GM18870 (cell line): ENCODE results near the gene PPEF1.
"Not testable (repeated sequence)": the region's sequence is repeated elsewhere in the genome, so short reads cannot be mapped to it uniquely, and the experiment has no call there.

Experiments used
- ATAC-seq: cut with Tn5 transposase; IDR thresholded peaks from one replicate; pipeline ENCODE4 v1.9.1; 2021; ENCODE audit warnings: moderate library complexity; ENCODE audit not compliant: unreplicated experiment

Gene PPEF1

GRCh38 chrX:18701621-18702361 lies 5.7 kb upstream of the PPEF1 start:
- ATAC-seq, result no peak

DNA sequence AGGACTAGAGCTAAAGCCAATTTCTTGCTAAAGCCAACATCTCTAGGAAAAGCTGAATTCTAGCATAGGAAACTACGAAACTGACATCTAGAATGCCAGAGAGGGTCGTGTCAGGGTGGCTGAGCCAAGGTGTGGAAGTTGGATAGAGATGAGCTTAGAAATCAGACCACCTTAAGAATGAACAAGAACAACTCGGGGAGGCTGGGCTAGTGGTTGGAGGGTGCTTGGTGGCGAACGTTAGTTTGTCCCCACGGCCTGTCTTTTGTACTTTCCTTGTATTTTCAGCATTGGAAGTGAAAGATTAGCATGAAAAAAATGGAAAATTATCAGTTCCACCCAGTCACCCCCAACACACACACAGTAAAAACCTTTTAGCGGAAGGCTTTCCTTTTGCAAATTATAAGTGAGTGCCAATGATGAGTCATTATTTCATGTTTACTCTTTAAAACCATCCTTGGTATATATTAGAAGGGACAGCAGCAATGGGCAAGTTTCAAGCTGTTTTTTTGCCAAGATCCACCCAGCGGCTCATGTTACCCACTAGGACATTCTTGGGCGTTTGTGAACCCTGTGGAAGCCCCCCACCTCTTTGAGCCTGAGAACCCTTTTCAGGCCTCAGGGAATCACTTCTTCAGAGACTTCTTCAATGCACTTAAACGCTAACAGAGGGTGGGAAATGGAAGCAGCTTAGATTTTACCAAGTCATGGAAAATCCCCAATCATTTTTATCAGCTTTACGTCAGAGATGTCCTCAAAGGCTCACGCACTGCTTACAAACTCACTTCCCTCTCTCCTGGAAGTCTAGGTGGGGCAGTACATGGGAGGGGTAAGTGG lies 4.9 kb upstream of the PPEF1 start:
- ATAC-seq, result no peak

DNA sequence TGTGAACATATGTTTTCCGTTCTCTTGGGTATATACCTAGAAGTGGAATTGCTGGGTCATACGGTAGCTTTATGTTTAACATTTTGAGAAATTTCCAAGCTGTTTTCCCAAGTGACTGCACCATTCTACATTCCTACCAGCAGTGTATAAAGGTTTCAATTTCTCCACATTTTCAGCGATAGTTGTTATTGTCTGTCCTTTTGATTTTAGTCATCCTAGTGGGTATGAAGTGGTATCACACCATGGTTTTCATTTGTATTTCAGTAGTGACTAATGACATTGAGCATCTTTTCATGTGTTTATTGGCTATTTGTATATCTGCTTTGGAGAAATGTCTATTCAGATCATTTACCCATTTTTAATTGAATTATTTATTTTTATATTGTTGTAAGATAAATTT lies 2.4 kb downstream of the PPEF1 start:
- no peak for ATAC-seq

DNA sequence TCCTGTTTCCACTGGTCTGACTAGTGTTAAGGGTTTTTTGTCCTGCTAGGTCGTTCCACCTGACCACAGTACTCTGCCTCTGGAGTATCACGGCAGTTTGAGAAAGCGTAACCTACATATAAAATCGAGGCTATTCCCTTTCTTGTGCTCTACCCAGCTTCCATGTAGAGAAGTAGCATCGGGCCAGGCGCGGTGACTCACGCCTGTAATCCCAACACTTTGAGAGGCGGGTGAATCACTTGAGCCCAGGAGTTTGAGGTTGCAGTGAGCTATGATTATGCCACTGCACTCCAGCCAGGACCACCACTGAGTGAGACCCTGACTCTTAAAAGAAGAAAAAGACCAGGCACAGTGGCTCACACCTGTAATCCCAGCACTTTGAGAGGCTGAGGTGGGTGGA lies 7.5 kb downstream of the PPEF1 start:
- ATAC-seq, result no peak

GRCh38 chrX:18719852-18720251 lies 12.4 kb downstream of the PPEF1 start:
- no peak for ATAC-seq

- no peak for ATAC-seq
These were observed 14.4 kb downstream of the PPEF1 start for GRCh38 chrX:18721683-18722499.

GRCh38 chrX:18722500-18723071 lies 15.1 kb downstream of the PPEF1 start:
- ATAC-seq, result no peak

- ATAC-seq, result no peak
These were observed 18.0 kb downstream of the PPEF1 start for GRCh38 chrX:18725310-18725943.

DNA sequence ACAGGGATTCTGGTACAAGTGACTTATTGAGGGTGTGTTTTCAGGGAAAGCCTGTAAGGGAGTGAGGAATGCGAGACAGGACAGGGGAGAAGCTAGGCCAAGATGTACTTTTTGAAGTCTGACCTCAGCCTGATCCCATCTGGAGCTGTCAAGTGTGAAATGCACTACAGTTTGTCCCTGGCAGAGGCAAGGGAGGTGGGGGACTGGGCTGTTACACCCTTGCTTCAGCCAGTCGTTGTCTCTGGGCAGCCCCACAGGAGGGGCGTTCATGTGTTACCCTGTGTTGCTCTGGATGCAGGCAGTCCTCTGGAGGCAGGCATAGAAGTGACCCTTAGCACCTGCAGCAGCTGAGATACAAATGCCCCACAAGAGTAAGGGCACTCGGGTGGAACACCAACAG lies 25.8 kb downstream of the PPEF1 start:
- no peak for ATAC-seq

GRCh38 chrX:18739609-18740008 lies 32.2 kb downstream of the PPEF1 start:
- not testable (repeated sequence) for ATAC-seq

- ATAC-seq, result no peak
These were observed 41.1 kb downstream of the PPEF1 start for GRCh38 chrX:18748499-18748898.

DNA sequence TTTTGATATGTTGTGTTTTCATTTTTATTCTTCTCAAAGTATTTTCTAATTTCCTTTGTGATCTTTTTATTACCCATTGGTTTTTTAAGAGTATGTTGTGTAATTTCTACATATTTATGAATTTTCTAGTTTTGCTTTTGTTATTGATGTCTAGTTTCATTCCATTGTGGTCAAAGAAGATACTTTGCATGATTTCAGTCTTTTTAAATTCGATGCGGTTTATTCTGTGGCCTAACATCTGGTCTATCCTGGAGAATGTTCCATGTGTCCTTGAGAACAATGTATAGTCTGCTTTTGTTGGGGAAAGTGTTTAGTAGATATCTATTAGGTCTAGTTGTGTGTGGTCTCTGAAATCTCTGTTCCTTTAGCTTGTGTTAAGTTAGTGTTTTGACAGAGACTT lies 46.2 kb downstream of the PPEF1 start:
- no peak for ATAC-seq

DNA sequence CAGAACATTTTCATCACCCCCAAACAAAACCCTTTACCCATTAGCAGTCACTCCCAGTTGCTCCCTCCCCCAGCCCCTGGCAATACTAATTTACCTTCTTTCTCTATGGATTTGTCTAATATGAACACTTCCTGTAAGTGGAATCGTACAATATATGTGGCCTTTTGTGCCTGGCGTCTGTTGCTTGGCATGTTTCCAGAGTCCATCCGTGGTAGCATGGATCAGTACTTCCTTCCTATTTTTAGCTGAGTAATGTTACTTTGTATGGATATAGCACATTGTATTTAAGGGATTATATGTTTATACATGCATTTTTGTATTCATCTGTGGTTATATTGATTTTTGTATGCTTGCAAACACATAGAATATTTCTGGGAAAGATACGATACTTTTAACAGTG lies 48.2 kb downstream of the PPEF1 start:
- no peak for ATAC-seq

DNA sequence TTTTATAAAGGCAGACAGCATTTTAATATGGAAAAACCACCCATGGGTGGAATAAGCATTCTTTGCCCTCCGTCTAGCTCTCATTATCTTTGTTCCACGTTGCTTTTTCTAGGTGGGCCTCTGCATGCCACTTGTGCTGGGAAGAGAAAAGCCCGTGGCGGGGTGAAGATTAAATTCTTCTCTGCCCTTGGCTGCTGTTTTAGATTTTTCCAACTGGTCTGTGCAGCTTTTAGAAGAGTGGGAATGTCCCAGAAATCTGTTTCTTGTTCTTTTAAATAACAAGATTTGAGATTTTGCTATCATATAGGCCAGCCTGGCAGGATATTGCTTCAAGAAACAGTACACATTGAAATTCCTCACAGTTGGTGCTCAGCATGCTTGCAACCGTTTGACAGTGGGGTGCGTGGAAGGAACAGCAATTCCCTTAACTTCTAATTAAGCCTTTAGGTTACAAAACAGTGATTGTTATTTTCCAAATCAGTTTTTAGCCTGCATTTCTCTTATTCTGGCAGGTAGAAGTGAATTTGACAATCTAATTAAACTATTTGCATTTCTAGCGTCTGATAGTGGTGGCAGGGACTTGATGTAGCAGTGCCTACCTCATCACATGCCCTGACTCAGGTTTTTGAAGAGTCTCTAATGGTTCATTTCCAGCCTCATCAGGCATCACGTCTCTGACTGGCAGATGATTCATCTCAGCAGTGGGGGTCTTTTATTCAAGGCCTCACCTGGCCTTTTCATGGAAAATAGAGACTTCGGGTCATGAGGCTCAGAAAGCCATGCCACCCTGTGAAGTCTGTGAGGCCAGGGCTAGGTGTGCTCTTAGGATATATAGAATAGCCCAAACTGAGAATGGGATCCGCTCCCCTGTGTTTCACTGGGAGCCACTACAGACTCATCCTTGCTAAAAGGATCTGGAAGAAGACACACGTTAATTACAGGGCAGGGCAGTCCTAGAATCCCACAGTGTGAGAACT lies 50.8 kb downstream of the PPEF1 start:
- no peak for ATAC-seq

GRCh38 chrX:18761750-18762149 lies 54.3 kb downstream of the PPEF1 start:
- ATAC-seq, result no peak

DNA sequence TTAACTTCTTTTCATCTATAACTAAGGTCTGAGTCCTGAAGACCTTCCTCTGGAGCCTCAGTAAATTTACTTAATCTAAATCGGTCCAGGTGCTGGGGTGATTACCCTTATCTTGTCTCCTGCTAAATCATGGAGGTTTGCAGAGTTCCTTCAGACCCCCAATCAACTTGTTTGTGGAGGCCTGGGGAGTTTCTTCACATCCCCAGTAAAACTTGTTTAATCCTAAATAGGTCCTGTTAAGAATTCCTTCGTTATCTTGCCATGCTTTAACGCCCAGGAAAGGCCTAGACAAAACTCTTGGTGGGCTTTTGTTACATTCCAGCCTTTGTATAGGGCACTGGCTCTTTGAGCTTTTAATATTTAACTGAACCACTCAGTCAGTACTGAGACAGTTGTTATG lies 55.7 kb downstream of the PPEF1 start:
- ATAC-seq, result not testable (repeated sequence)

GRCh38 chrX:18769364-18769763 lies 61.9 kb downstream of the PPEF1 start:
- ATAC-seq, result no peak

DNA sequence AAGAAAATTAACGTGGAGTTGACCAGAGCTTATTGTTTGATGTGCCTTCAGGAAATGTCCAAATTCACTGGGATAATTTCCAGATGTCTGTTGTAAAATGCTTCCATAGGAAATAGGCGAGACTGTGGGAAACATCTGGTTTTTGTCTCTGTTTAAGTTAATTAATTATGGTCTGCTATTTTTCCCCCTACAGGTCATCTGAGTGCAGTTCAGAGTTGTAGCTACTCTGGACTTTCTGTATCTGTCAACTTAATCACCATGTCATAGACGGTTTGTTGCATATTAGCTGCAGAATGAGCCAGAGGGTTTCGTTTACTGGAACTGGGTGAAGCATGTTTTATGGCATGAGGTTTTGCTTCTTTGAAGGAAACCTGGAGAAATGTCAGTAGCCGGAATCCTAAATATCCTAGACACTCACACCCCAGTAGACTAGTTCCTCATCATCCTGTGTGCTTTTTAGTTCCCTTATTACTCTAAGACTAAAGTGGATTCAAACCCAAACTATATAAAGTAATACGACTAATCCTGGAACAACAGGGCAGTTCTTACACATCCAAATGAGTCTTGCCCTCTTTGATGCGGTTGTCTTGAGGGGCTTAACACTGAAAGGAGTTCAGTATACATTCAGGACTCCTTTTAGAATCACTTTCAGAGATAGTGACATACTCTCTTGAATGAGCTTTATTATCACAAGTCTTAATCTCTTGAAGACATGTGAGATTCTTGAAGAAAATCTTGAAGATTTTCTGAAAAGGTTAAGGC lies 62.5 kb downstream of the PPEF1 start:
- ATAC-seq, result no peak

DNA sequence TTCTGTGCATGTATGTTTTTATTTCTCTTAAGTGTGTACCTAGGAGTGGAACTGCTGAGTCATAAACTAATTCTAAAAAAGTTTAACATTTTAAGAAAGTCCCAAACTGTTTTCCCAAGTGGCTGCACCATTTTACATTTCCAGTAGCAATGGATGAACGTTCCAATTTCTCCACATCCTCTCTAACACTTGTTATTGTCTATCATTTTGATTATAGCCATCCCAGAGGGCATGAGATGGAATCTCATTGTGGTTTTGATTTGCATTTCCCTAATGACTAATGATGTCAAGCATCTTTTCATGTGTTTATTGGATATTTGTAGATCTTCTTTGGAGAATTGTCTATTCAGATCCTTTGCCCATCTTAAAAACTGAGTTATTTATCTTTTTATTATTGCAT lies 82.5 kb downstream of the PPEF1 start:
- ATAC-seq, result no peak
